Endodermal cell (in vitro differentiated cells): Measurements from ENCODE around the gene POLR1B. TPM values are rescaled to one million over a fixed set of nuclear protein-coding genes. Genes with fewer than 3 reads are reported as not detected.
"Not testable (repeated sequence)": the region's sequence is repeated elsewhere in the genome, so short reads cannot be mapped to it uniquely, and the experiment has no call there.

Experiments
- DNase-seq: peaks from one replicate; pipeline ENCODE4 v3.0.0-alpha.2; 2017
- H3K27ac ChIP-seq: 2 replicates; pipeline ENCODE4 v1.5.1; 2013; ENCODE audit warnings: mild to moderate bottlenecking, low read depth, low read length, moderate library complexity
- H3K27me3 ChIP-seq: 2 replicates; pipeline ENCODE4 v1.6.1; 2013; ENCODE audit warnings: mild to moderate bottlenecking, low read length, moderate library complexity; ENCODE audit not compliant: insufficient read depth, control insufficient read depth, poor library complexity, severe bottlenecking
- H3K36me3 ChIP-seq: 2 replicates; pipeline ENCODE4 v1.7.0; 2013; ENCODE audit warnings: mild to moderate bottlenecking, low read length, moderate library complexity; ENCODE audit not compliant: control insufficient read depth, insufficient read depth
- H3K4me1 ChIP-seq: one replicate; pipeline ENCODE4 v1.7.0; 2013; ENCODE audit warnings: low read length; ENCODE audit not compliant: control insufficient read depth, insufficient read depth
- H3K4me3 ChIP-seq: 2 replicates; pipeline ENCODE4 v1.5.1; 2013; ENCODE audit warnings: mild to moderate bottlenecking, low read length, moderate library complexity
- H3K9ac ChIP-seq: 2 replicates; pipeline ENCODE4 v1.6.1; 2013; ENCODE audit warnings: mild to moderate bottlenecking, low read length, moderate library complexity; ENCODE audit not compliant: poor library complexity, severe bottlenecking; ENCODE audit errors: extremely low read depth
- H3K9me3 ChIP-seq: 2 replicates; pipeline ENCODE4 v1.6.1; 2013; ENCODE audit warnings: mild to moderate bottlenecking, low read length, moderate library complexity; ENCODE audit not compliant: control insufficient read depth
- H3K27ac Mint-ChIP-seq: 2 replicates; pipeline ENCODE4 v1.8.0; 2020; ENCODE audit warnings: mixed read lengths
- H3K27me3 Mint-ChIP-seq: 2 replicates; pipeline ENCODE4 v1.8.0; 2021; ENCODE audit warnings: mild to moderate bottlenecking, mixed read lengths; ENCODE audit not compliant: insufficient read depth
- H3K36me3 Mint-ChIP-seq: 2 replicates; pipeline ENCODE4 v1.8.0; 2020; ENCODE audit warnings: low read depth, mixed read lengths
- H3K4me1 Mint-ChIP-seq: 2 replicates; pipeline ENCODE4 v1.8.0; 2020; ENCODE audit warnings: mixed read lengths
- H3K4me3 Mint-ChIP-seq: 2 replicates; pipeline ENCODE4 v1.8.0; 2020; ENCODE audit warnings: mild to moderate bottlenecking, moderate library complexity, mixed read lengths
- H3K9me3 Mint-ChIP-seq: 2 replicates; pipeline ENCODE4 v1.8.0; 2020; ENCODE audit warnings: mild to moderate bottlenecking, mixed read lengths
- CTCF ChIP-seq: fragments of 200-600 bp; sonication (generic); conservative IDR thresholded peaks from 2 replicates; pipeline ENCODE4 v1.5.0; 2021; ENCODE audit warnings: antibody characterized with exemption, mild to moderate bottlenecking
- WGBS, 2 experiments: methylation state at CpG; one replicate each; pipeline versions ENCODE4 v1.1.5 to v1.1.7; 2013; ENCODE audit warnings: missing lambda C conversion rate in 2 of 2, mixed read lengths in 1 of 2; ENCODE audit not compliant: insufficient coverage in 1 of 2, insufficient read length in 1 of 2; 5-methylcytosine and 5-hydroxymethylcytosine counted together
- total RNA-seq, 2 donors: library from RNA; stranded (reverse); fragmentation: NEBNext Ultra II Directional in 1 of 2; extraction: Animal tissue kit (Norgen Biotek cat#: 25700) in 1 of 2; gene quantifications; 2 replicates in 1 of 2; 3 replicates in 1 of 2; pipeline ENCODE4 v1.2.1, GENCODE V29; 2021

POLR1B gene
- total RNA-seq, 2 donors from 2014 or later = 25.6 to 31.9 TPM

GRCh38 chr2:112547333-112547732 lies 5.1 kb downstream of the POLR1B start:
- WGBS, 2 experiments = 92 to 100% methylated on average over 3 to 4 of the region's 4 CpGs
- DNase-seq = no peak
- no peak overlapping the region for H3K27ac Mint-ChIP-seq
- Histone ChIP-seq H3K27ac (no peak overlapping the region), H3K36me3 (peaks cover 57% of the 10 kb centered on the region), H3K4me1 (no peaks in the 10 kb centered on the region), H3K9ac (no peak overlapping the region), H3K9me3 (no peaks in the 10 kb centered on the region), H3K27me3 (no peaks in the 10 kb centered on the region), H3K4me3 (no peak overlapping the region)
- H3K4me3 Mint-ChIP-seq = no peak overlapping the region
- no peaks in the 10 kb centered on the region for H3K4me1 Mint-ChIP-seq
- no peak for TF ChIP-seq CTCF
- no peaks in the 10 kb centered on the region for H3K27me3 Mint-ChIP-seq
- peaks cover 42% of the 10 kb centered on the region for H3K36me3 Mint-ChIP-seq
- H3K9me3 Mint-ChIP-seq = no peaks in the 10 kb centered on the region

- no peaks in the 10 kb centered on the region for H3K27me3 ChIP-seq
- no peak for TF ChIP-seq CTCF
- H3K9ac ChIP-seq = no peak overlapping the region
- DNase-seq = no peak
- H3K4me1 ChIP-seq = no peaks in the 10 kb centered on the region
- H3K27ac ChIP-seq = no peak overlapping the region
- Mint-ChIP-seq H3K4me3 (no peak overlapping the region), H3K27me3 (no peaks in the 10 kb centered on the region), H3K4me1 (no peaks in the 10 kb centered on the region), H3K36me3 (peaks cover 56% of the 10 kb centered on the region), H3K27ac (no peak overlapping the region), H3K9me3 (no peaks in the 10 kb centered on the region)
- H3K36me3 ChIP-seq = peaks cover 72% of the 10 kb centered on the region
- whole genome bisulfite sequencing, 2 experiments = 97 to 100% methylated on average over 2 of the region's 2 CpGs
- no peaks in the 10 kb centered on the region for H3K9me3 ChIP-seq
- H3K4me3 ChIP-seq = no peak overlapping the region
These were observed 6.7 kb downstream of the POLR1B start for GRCh38 chr2:112548980-112549379.

- no peak overlapping the region for H3K4me3 Mint-ChIP-seq
- WGBS, 2 experiments = 91 to 98% methylated on average over 2 to 3 of the region's 3 CpGs
- no peaks in the 10 kb centered on the region for H3K4me1 Mint-ChIP-seq
- no peak overlapping the region for H3K27ac Mint-ChIP-seq
- H3K4me3 ChIP-seq = no peak overlapping the region
- no peaks in the 10 kb centered on the region for H3K9me3 Mint-ChIP-seq
- H3K36me3 Mint-ChIP-seq = peaks cover 80% of the 10 kb centered on the region
- H3K9me3 ChIP-seq = no peaks in the 10 kb centered on the region
- no peak overlapping the region for H3K27ac ChIP-seq
- no peak for TF ChIP-seq CTCF
- no peak for DNase-seq
- no peaks in the 10 kb centered on the region for H3K27me3 ChIP-seq
- no peak overlapping the region for H3K9ac ChIP-seq
- H3K27me3 Mint-ChIP-seq = no peaks in the 10 kb centered on the region
- H3K36me3 ChIP-seq = peaks cover 80% of the 10 kb centered on the region
- no peaks in the 10 kb centered on the region for H3K4me1 ChIP-seq
These were observed 23.8 kb downstream of the POLR1B start for GRCh38 chr2:112566104-112566503.

GRCh38 chr2:112566508-112566907 lies 24.2 kb downstream of the POLR1B start:
- H3K9ac ChIP-seq, H3K9me3 Mint-ChIP-seq, H3K27ac Mint-ChIP-seq, H3K4me1 Mint-ChIP-seq, DNase-seq, H3K4me1 ChIP-seq, H3K27me3 Mint-ChIP-seq, H3K4me3 Mint-ChIP-seq, H3K9me3 ChIP-seq, H3K4me3 ChIP-seq, H3K27ac ChIP-seq, H3K27me3 ChIP-seq: not testable (repeated sequence)
- WGBS, 2 experiments = 87 to 98% methylated on average over 3 to 5 of the region's 5 CpGs
- H3K36me3 Mint-ChIP-seq = peaks cover 80% of the 10 kb centered on the region
- H3K36me3 ChIP-seq = peaks cover 80% of the 10 kb centered on the region
